Stimulated activated CD4-positive, alpha-beta T cell treated with anti-CD3 and anti-CD28 coated beads, TNF-alpha, amount 100 ng/mL, for 1 hour (primary cell): Measurements from ENCODE around the gene CRIP1.

Experiments used
- DNase-seq, 3 donors: peaks; one replicate each; pipeline ENCODE4 v3.0.0-alpha.2; 2020; ENCODE audit warnings: low read depth in 3 of 3, low spot score in 1 of 3

CRIP1 gene

GRCh38 chr14:105531894-105532623, 45.4 kb downstream of the CRIP1 start:
- DNase-seq, result no peak

- DNase-seq, result no peak
These were observed 46.1 kb downstream of the CRIP1 start for GRCh38 chr14:105532735-105533141.

GRCh38 chr14:105533391-105533790, 46.7 kb downstream of the CRIP1 start:
- DNase-seq, result no peak

GRCh38 chr14:105533811-105534498, 47.3 kb downstream of the CRIP1 start:
- no peak for DNase-seq

- no peak for DNase-seq
These were observed 47.9 kb downstream of the CRIP1 start for GRCh38 chr14:105534586-105534985.

GRCh38 chr14:105536051-105536450, 49.4 kb downstream of the CRIP1 start:
- no peak for DNase-seq

GRCh38 chr14:105536691-105537579, 50.2 kb downstream of the CRIP1 start:
- no peak for DNase-seq

- peak; percentile 31 to 68 (median 50) for DNase-seq
These were observed 51.1 kb downstream of the CRIP1 start for GRCh38 chr14:105537580-105538474.
